SK-N-SH treated with all-trans-retinoic acid at 6 μM for 48 hours (cell line): ENCODE measurements around the gene MATR3.

ENCODE experiments used
- ARNTL ChIP-seq: fragments of 450-650 bp; formaldehyde crosslinking; IDR thresholded peaks from 2 replicates; pipeline ENCODE4 v1.5.0; 2020; ENCODE audit warnings: low read depth, mild to moderate bottlenecking, moderate library complexity, borderline replicate concordance
- BACH2 ChIP-seq: fragments of 250-450 bp; sonication (Bioruptor Pico); IDR thresholded peaks from 2 replicates; pipeline ENCODE4 v1.9.0; 2021; ENCODE audit warnings: mild to moderate bottlenecking, borderline replicate concordance
- CSDC2 ChIP-seq: fragments of 250-450 bp; sonication (Bioruptor Pico); IDR thresholded peaks from 2 replicates; pipeline ENCODE4 v1.5.0; 2020; ENCODE audit warnings: mild to moderate bottlenecking, moderate library complexity
- ISL1 ChIP-seq: fragments of 250-450 bp; sonication (Bioruptor Pico); IDR thresholded peaks from 2 replicates; pipeline ENCODE4 v2.1.2; 2022; ENCODE audit warnings: mild to moderate bottlenecking, moderate library complexity
- OSR1 ChIP-seq: fragments of 250-450 bp; sonication (Bioruptor Pico); IDR thresholded peaks from 2 replicates; pipeline ENCODE4 v1.8.0; 2022; ENCODE audit warnings: moderate library complexity, mild to moderate bottlenecking, inconsistent platforms
- PPARA ChIP-seq: fragments of 250-450 bp; sonication (Bioruptor Pico); IDR thresholded peaks from 2 replicates; pipeline ENCODE4 v1.5.0; 2020; ENCODE audit warnings: mild to moderate bottlenecking, borderline replicate concordance
- ZFP3 ChIP-seq: fragments of 250-450 bp; sonication (Bioruptor Pico); IDR thresholded peaks from 2 replicates; pipeline ENCODE4 v1.5.0; 2020; ENCODE audit warnings: mild to moderate bottlenecking, moderate library complexity
- ZFP30 ChIP-seq: fragments of 450-650 bp; formaldehyde crosslinking; IDR thresholded peaks from 2 replicates; pipeline ENCODE4 v1.5.0; 2022; ENCODE audit warnings: mild to moderate bottlenecking, moderate library complexity
- ZNF565 ChIP-seq: fragments of 450-650 bp; formaldehyde crosslinking; conservative IDR thresholded peaks from 2 replicates; pipeline ENCODE4 v1.5.0; 2020; ENCODE audit warnings: low read depth, mild to moderate bottlenecking, moderate library complexity
- ZNF70 ChIP-seq: fragments of 450-650 bp; formaldehyde crosslinking; IDR thresholded peaks from 2 replicates; pipeline ENCODE4 v1.5.0; 2020; ENCODE audit warnings: mild to moderate bottlenecking, moderate library complexity
- TF ChIP-seq, protein P1 (sequence below): fragments of 250-450 bp; sonication (Bioruptor Pico); IDR thresholded peaks from 2 replicates; pipeline ENCODE4 v1.8.0; 2021; ENCODE audit warnings: low read depth, mild to moderate bottlenecking, moderate library complexity, borderline replicate concordance
- TF ChIP-seq, protein P2 (sequence below): fragments of 250-450 bp; sonication (Bioruptor Pico); IDR thresholded peaks from 2 replicates; pipeline ENCODE4 v1.8.0; 2020; ENCODE audit warnings: mild to moderate bottlenecking, moderate library complexity, borderline replicate concordance
- TF ChIP-seq, protein P3 (sequence below): fragments of 250-450 bp; sonication (Bioruptor Pico); IDR thresholded peaks from 2 replicates; pipeline ENCODE4 v1.5.0; 2020; ENCODE audit warnings: mild to moderate bottlenecking, moderate library complexity

DNA sequence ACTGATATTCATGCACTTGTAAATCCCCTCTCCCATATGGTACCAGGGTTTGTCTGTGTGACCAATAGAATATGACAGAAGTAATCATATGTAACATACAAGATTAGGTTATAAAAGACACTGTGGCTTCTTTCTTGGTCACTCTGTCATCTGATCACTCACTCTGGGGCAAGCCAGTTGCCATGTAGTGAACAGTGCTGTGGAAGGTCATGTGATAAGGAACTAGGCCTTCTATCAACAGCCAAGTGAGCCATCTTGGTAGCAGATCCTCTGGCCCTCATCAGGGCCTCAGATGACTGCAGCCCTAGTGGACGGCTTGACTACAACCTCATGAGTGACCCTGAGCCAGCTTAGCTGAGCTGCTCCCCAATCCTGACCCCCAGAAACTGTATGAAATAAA lies 30.0 kb upstream of the MATR3 start:
- TF ChIP-seq, protein P1, sequence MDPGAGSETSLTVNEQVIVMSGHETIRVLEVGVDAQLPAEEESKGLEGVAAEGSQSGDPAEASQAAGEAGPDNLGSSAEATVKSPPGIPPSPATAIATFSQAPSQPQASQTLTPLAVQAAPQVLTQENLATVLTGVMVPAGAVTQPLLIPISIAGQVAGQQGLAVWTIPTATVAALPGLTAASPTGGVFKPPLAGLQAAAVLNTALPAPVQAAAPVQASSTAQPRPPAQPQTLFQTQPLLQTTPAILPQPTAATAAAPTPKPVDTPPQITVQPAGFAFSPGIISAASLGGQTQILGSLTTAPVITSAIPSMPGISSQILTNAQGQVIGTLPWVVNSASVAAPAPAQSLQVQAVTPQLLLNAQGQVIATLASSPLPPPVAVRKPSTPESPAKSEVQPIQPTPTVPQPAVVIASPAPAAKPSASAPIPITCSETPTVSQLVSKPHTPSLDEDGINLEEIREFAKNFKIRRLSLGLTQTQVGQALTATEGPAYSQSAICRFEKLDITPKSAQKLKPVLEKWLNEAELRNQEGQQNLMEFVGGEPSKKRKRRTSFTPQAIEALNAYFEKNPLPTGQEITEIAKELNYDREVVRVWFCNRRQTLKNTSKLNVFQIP (CRISPR knock-in tag), result no peak
- TF ChIP-seq ZFP30 (CRISPR knock-in tag) (no peak), CSDC2 (no peak), ISL1 (CRISPR knock-in tag) (no peak), ZFP3 (CRISPR knock-in tag) (no peak), ZNF70 (CRISPR knock-in tag) (no peak), ZNF565 (CRISPR knock-in tag) (no peak), PPARA (CRISPR knock-in tag) (no peak), ARNTL (CRISPR knock-in tag) (no peak), BACH2 (CRISPR knock-in tag) (no peak), OSR1 (no peak)
- TF ChIP-seq, protein P2, sequence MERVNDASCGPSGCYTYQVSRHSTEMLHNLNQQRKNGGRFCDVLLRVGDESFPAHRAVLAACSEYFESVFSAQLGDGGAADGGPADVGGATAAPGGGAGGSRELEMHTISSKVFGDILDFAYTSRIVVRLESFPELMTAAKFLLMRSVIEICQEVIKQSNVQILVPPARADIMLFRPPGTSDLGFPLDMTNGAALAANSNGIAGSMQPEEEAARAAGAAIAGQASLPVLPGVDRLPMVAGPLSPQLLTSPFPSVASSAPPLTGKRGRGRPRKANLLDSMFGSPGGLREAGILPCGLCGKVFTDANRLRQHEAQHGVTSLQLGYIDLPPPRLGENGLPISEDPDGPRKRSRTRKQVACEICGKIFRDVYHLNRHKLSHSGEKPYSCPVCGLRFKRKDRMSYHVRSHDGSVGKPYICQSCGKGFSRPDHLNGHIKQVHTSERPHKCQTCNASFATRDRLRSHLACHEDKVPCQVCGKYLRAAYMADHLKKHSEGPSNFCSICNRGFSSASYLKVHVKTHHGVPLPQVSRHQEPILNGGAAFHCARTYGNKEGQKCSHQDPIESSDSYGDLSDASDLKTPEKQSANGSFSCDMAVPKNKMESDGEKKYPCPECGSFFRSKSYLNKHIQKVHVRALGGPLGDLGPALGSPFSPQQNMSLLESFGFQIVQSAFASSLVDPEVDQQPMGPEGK (CRISPR knock-in tag), result no peak
- TF ChIP-seq, protein P3, sequence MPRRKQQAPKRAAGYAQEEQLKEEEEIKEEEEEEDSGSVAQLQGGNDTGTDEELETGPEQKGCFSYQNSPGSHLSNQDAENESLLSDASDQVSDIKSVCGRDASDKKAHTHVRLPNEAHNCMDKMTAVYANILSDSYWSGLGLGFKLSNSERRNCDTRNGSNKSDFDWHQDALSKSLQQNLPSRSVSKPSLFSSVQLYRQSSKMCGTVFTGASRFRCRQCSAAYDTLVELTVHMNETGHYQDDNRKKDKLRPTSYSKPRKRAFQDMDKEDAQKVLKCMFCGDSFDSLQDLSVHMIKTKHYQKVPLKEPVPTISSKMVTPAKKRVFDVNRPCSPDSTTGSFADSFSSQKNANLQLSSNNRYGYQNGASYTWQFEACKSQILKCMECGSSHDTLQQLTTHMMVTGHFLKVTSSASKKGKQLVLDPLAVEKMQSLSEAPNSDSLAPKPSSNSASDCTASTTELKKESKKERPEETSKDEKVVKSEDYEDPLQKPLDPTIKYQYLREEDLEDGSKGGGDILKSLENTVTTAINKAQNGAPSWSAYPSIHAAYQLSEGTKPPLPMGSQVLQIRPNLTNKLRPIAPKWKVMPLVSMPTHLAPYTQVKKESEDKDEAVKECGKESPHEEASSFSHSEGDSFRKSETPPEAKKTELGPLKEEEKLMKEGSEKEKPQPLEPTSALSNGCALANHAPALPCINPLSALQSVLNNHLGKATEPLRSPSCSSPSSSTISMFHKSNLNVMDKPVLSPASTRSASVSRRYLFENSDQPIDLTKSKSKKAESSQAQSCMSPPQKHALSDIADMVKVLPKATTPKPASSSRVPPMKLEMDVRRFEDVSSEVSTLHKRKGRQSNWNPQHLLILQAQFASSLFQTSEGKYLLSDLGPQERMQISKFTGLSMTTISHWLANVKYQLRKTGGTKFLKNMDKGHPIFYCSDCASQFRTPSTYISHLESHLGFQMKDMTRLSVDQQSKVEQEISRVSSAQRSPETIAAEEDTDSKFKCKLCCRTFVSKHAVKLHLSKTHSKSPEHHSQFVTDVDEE (CRISPR knock-in tag), result no peak
